GM10248 (cell line): ENCODE results near the gene EXOG.

Experiments
- CTCF ChIA-PET: fragments of 300-600 bp; sonication (Branson Sonifier 250); formaldehyde crosslinking; extraction: SDS; loops from one replicate; lab custom pipeline; 2021; ENCODE audit warnings: antibody characterized with exemption; lab: Yijun Ruan, JAX
- POLR2A ChIA-PET: fragments of 350-650 bp; sonication (Branson Sonifier 250); formaldehyde crosslinking; extraction: SDS; loops from one replicate; lab custom pipeline; 2020; ENCODE audit warnings: antibody characterized with exemption; lab: Yijun Ruan, JAX
- DNase-seq: peaks from one replicate; pipeline ENCODE4 v3.0.0; 2012; ENCODE audit errors: extremely low spot score
- TF ChIP-seq, protein P1 (sequence below): IDR thresholded peaks from 2 replicates; pipeline ENCODE4 v1.5.1; 2012; ENCODE audit warnings: mild to moderate bottlenecking, low read depth; ENCODE audit errors: extremely low read depth, missing control alignments, control extremely low read depth

The EXOG gene

DNA sequence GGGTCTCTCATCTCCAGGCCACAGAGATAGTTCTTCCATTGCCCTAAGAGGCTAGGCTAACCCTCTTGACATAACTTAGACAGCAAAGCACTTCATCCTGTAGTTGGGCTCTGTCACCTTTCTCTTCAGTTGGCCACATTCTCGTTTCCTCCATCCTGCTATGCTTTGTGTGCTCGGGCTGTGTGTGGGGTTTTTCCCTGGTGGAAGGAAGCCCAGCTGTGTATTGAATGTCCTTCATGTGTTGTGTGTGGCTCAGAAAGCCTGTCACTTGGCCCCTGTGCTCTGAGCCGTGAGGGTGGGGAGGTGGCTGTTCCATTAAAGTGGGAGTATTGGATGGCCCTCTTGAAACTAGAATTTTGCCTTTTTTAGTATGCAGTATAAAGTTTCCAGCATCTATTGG, 8.8 kb upstream of the EXOG start:
- ChIA-PET POLR2A (no interaction called here), CTCF (interaction anchor here (1.3 to 4.1 kb wide), 3 partner anchors 9 to 141 kb away, joined by 6 to 22 read pairs (median 8); partner anchors contain the start of genes EXOG and XYLB)
- DNase-seq, result peak; percentile 71
- TF ChIP-seq, protein P1, sequence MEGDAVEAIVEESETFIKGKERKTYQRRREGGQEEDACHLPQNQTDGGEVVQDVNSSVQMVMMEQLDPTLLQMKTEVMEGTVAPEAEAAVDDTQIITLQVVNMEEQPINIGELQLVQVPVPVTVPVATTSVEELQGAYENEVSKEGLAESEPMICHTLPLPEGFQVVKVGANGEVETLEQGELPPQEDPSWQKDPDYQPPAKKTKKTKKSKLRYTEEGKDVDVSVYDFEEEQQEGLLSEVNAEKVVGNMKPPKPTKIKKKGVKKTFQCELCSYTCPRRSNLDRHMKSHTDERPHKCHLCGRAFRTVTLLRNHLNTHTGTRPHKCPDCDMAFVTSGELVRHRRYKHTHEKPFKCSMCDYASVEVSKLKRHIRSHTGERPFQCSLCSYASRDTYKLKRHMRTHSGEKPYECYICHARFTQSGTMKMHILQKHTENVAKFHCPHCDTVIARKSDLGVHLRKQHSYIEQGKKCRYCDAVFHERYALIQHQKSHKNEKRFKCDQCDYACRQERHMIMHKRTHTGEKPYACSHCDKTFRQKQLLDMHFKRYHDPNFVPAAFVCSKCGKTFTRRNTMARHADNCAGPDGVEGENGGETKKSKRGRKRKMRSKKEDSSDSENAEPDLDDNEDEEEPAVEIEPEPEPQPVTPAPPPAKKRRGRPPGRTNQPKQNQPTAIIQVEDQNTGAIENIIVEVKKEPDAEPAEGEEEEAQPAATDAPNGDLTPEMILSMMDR, result no peak

DNA sequence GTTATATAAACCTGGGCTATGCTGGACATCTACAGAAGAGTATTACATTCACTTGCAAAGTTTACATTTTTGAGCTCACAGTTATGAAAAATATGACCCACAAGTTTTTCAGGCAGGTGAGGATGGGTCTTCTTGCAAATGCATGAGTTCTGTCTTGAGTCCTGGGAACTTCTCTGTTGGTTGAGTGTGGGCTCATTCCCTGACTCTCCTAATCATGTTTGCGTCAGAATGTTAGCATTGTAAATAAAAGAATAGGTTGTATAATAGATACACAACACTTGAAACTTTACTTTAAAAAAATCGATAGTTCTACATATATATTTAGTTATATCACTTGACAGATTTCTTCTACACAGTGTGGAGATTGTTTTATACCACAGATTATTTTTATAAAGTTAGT, 7.2 kb upstream of the EXOG start:
- no peak for DNase-seq
- POLR2A ChIA-PET, result no interaction called here
- CTCF ChIA-PET, result interaction anchor here (1.4 to 4.1 kb wide), 3 partner anchors 9 to 167 kb away, joined by 3 to 22 read pairs (median 12); no protein-coding TSS in a partner anchor
- TF ChIP-seq, protein P1, result no peak

- no peak for DNase-seq
- ChIA-PET POLR2A (no interaction called here), CTCF (interaction anchor here (1.1 to 4.1 kb wide), 5 partner anchors 8 to 515 kb away, joined by 3 to 22 read pairs (median 4); no protein-coding TSS in a partner anchor)
- TF ChIP-seq, protein P1, result no peak
Observed at GRCh38 chr3:38489766-38490165, 6.4 kb upstream of the EXOG start.

- DNase-seq, result no peak
- ChIA-PET CTCF (interaction anchor here (1.1 to 4.1 kb wide), 5 partner anchors 9 to 516 kb away, joined by 3 to 22 read pairs (median 4); no protein-coding TSS in a partner anchor), POLR2A (no interaction called here)
- TF ChIP-seq, protein P1, result no peak
Observed at GRCh38 chr3:38490281-38491030, 5.7 kb upstream of the EXOG start.

DNA sequence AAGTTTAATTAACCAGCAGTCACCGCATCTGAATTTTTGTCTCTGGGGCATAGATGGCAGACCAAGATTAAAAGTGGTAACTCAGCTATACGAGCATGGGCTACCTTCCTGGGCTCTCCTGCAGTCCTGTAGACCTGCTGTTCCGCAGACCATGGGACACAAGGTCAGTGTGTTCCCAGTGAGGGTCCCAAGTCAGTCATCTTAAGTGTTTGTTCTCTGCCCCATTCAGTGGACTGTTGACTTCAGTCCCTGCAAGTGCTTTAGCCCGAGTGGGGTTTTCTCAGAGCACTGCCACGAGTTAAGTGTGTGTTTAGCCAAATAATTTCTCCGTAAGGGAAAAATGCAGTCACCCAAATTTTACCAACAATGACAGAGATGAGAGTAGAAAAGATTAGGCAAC, 4.9 kb upstream of the EXOG start:
- ChIA-PET CTCF (interaction anchor here (1.8 to 4.1 kb wide), 4 partner anchors 9 to 144 kb away, joined by 4 to 22 read pairs (median 12); partner anchors contain the start of gene XYLB), POLR2A (no interaction called here)
- no peak for DNase-seq
- TF ChIP-seq, protein P1, result no peak

DNA sequence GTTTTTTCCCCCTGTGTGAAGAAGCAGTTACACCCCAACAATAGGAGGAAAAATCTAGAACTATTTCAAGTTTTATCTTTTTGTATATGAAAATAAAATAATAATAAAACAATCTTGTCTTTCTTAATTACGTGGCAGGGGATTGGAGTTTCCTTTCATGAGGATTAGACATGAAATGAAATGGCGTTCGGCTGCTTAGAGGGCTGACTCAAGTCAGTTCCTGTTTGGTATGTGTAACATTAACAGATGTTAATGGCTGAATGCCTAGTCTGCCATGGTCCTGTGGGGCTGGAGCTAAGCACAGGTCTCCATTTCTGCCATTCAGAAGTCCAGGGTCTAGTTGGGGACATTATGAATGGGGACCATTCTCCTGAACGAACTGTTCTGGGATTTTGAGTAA, 3.1 kb upstream of the EXOG start:
- POLR2A ChIA-PET, result no interaction called here
- DNase-seq, result no peak
- TF ChIP-seq, protein P1, result no peak
- CTCF ChIA-PET, result interaction anchor here (1.0 to 3.0 kb wide), 5 partner anchors 8 to 158 kb away, joined by 3 to 17 read pairs (median 4); no protein-coding TSS in a partner anchor
